Measurements from ENCODE around the gene RAP1GAP.

The RAP1GAP gene

GRCh38 chr1:21649315-21649714 lies 19.8 kb downstream of the RAP1GAP start:
- Histone ChIP-seq H3F3A (ENCODE audit: low read depth) (no peaks in the 10 kb centered on the region), H3K4me3 (ENCODE audit: low read length, poor library complexity, severe bottlenecking) (no peak overlapping the region), H3K9me2 (replicated peaks; ENCODE audit: low read depth, low read length) (no peaks in the 10 kb centered on the region), H3K4me2 (ENCODE audit: low read depth, low read length, poor library complexity, severe bottlenecking) (no peak overlapping the region), H3K9me3 (ENCODE audit: insufficient read depth, low read depth, low read length) (no peaks in the 10 kb centered on the region), H3K27me3 (ENCODE audit: insufficient read depth, low read length, poor library complexity, severe bottlenecking) (no peaks in the 10 kb centered on the region), H2AFZ (ENCODE audit: low read length) (no peak overlapping the region), H3K4me1 (ENCODE audit: insufficient read depth, low read length, poor library complexity, severe bottlenecking) (no peaks in the 10 kb centered on the region), H4K20me1 (ENCODE audit: insufficient read depth, low read length, poor library complexity, severe bottlenecking) (no peaks in the 10 kb centered on the region), H3K9ac (ENCODE audit: low read depth, low read length, poor library complexity, severe bottlenecking) (no peak overlapping the region), H3K36me3 (ENCODE audit: insufficient read depth, low read length) (no peaks in the 10 kb centered on the region), H3K79me2 (ENCODE audit: insufficient read depth, low read length) (no peaks in the 10 kb centered on the region)
- no peak for TF ChIP-seq CTCF (conservative IDR thresholded peaks at IDR 0.05; ENCODE audit: low read length)
- no peak for TF ChIP-seq EZH2phosphoT487 (IDR thresholded peaks at IDR 0.05; ENCODE audit: borderline replicate concordance)

- no peak overlapping the region for H2AFZ ChIP-seq (ENCODE audit: low read length)
- H3K4me2 ChIP-seq (ENCODE audit: low read depth, low read length, poor library complexity, severe bottlenecking) = no peak overlapping the region
- H3K9ac ChIP-seq (ENCODE audit: low read depth, low read length, poor library complexity, severe bottlenecking) = no peak overlapping the region
- H3K79me2 ChIP-seq (ENCODE audit: insufficient read depth, low read length) = no peaks in the 10 kb centered on the region
- no peaks in the 10 kb centered on the region for H4K20me1 ChIP-seq (ENCODE audit: insufficient read depth, low read length, poor library complexity, severe bottlenecking)
- H3K36me3 ChIP-seq (ENCODE audit: insufficient read depth, low read length) = no peaks in the 10 kb centered on the region
- H3K9me2 ChIP-seq (replicated peaks; ENCODE audit: low read depth, low read length) = no peaks in the 10 kb centered on the region
- H3K27me3 ChIP-seq (ENCODE audit: insufficient read depth, low read length, poor library complexity, severe bottlenecking) = no peaks in the 10 kb centered on the region
- H3K4me1 ChIP-seq (ENCODE audit: insufficient read depth, low read length, poor library complexity, severe bottlenecking) = no peaks in the 10 kb centered on the region
- H3F3A ChIP-seq (ENCODE audit: low read depth) = no peaks in the 10 kb centered on the region
- H3K4me3 ChIP-seq (ENCODE audit: low read length, poor library complexity, severe bottlenecking) = no peak overlapping the region
- no peaks in the 10 kb centered on the region for H3K9me3 ChIP-seq (ENCODE audit: insufficient read depth, low read depth, low read length)
- TF ChIP-seq EZH2phosphoT487 (IDR thresholded peaks at IDR 0.05; ENCODE audit: borderline replicate concordance) = no peak
- TF ChIP-seq CTCF (conservative IDR thresholded peaks at IDR 0.05; ENCODE audit: low read length) = no peak
Measured at GRCh38 chr1:21648791-21649190, 20.4 kb downstream of the RAP1GAP start.

GRCh38 chr1:21648352-21648730 lies 20.8 kb downstream of the RAP1GAP start:
- Histone ChIP-seq H3K4me1 (ENCODE audit: insufficient read depth, low read length, poor library complexity, severe bottlenecking) (no peaks in the 10 kb centered on the region), H3K27me3 (ENCODE audit: insufficient read depth, low read length, poor library complexity, severe bottlenecking) (no peaks in the 10 kb centered on the region), H3K36me3 (ENCODE audit: insufficient read depth, low read length) (no peaks in the 10 kb centered on the region), H3K79me2 (ENCODE audit: insufficient read depth, low read length) (no peaks in the 10 kb centered on the region), H2AFZ (ENCODE audit: low read length) (no peak overlapping the region), H3K9me2 (replicated peaks; ENCODE audit: low read depth, low read length) (no peaks in the 10 kb centered on the region), H3K9ac (ENCODE audit: low read depth, low read length, poor library complexity, severe bottlenecking) (no peak overlapping the region), H4K20me1 (ENCODE audit: insufficient read depth, low read length, poor library complexity, severe bottlenecking) (no peaks in the 10 kb centered on the region), H3K4me3 (ENCODE audit: low read length, poor library complexity, severe bottlenecking) (no peak overlapping the region), H3F3A (ENCODE audit: low read depth) (no peaks in the 10 kb centered on the region), H3K4me2 (ENCODE audit: low read depth, low read length, poor library complexity, severe bottlenecking) (no peak overlapping the region), H3K9me3 (ENCODE audit: insufficient read depth, low read depth, low read length) (no peaks in the 10 kb centered on the region)
- TF ChIP-seq CTCF (conservative IDR thresholded peaks at IDR 0.05; ENCODE audit: low read length) (no peak), EZH2phosphoT487 (IDR thresholded peaks at IDR 0.05; ENCODE audit: borderline replicate concordance) (no peak)

Data from Loucy (cell line).